ENCODE measurements around the gene MAN1C1. TPM values are rescaled to one million over a fixed set of nuclear protein-coding genes. Genes with fewer than 3 reads are reported as not detected.

The MAN1C1 gene
- total and polyA plus RNA-seq, 10 of the 15 experiments (the other 5 are each of a cell fraction or from before 2014, with no cell fraction given), result 0.12 to 0.56 (median 0.22) TPM; not detected in 3

DNA sequence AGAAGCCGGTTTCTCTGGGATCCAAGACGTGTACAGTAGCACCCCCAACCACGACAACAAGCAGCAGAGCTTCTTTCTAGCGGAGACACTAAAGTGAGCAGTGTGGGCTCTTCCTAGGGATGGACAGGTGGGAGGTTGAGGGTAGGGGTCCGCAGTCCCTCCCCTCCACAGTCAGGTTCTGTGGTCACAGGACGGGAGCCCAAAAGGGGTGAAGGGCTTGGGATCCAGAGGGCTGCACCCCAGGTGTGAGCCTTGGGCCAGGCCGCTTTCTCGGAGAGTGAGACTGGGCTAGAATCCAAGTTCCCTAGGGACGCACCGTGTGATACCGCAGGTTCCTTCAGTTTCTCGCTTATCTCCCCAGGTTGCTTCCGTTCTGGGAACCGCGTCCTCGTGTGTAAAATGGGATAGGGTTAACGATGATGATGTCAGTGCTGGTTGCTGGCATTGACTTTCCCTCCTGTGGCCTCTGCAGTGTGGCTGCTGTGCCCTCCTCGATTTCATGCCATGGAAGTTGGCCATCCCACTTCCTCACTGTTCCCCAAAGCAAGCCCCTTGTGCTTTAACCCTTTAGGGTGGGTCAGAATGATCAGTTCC is 166.1 kb downstream of the MAN1C1 start:
- intact Hi-C loops (cut with micrococcal nuclease; ENCODE audit: unreplicated experiment), result no loop called here
- FAIRE-seq (no peak), DNase-seq (ENCODE audit: low read depth, low spot score) (no peak), ATAC-seq (no peak)
- H3K9me3 ChIP-seq (replicated peaks; ENCODE audit: control insufficient read depth, insufficient read depth, low read length), result no peaks in the 10 kb centered on the region
- in situ Hi-C loops (cut with MboI), result no loop called here
- H3K36me3 ChIP-seq (ENCODE audit: control insufficient read depth in 2 of 2, insufficient read depth in 2 of 2, low read length in 1 of 2), result no peaks in the 10 kb centered on the region
- H3K4me1 ChIP-seq (ENCODE audit: control insufficient read depth, insufficient read depth, low read length), result peaks cover 5% of the 10 kb centered on the region
- WGBS (ENCODE audit: insufficient coverage, insufficient replicate concordance, low lambda C conversion rate, missing lambda C conversion rate), result 33% methylated on average over 18 of the region's 18 CpGs
- ChIA-PET RAD21 (ENCODE audit: unreplicated experiment) (no interaction called here), POLR2A (no interaction called here), CTCF (no interaction called here), SMC1A (ENCODE audit: uncharacterized antibody, unreplicated experiment) (no interaction called here)
- no peak overlapping the region for H3K4me3 ChIP-seq
- H4K20me1 ChIP-seq (ENCODE audit: control insufficient read depth, insufficient read depth), result no peaks in the 10 kb centered on the region
- no peak overlapping the region for H3K4me2 ChIP-seq (ENCODE audit: control insufficient read depth, insufficient read depth)
- BruUV-seq (replicated peaks), result no TSS peak
- no peak overlapping the region for H2AFZ ChIP-seq (ENCODE audit: control insufficient read depth, low read depth, low read length)
- no peak overlapping the region for H3K9ac ChIP-seq (ENCODE audit: control insufficient read depth, insufficient read depth, low read length)
- TF ChIP-seq, protein P1, sequence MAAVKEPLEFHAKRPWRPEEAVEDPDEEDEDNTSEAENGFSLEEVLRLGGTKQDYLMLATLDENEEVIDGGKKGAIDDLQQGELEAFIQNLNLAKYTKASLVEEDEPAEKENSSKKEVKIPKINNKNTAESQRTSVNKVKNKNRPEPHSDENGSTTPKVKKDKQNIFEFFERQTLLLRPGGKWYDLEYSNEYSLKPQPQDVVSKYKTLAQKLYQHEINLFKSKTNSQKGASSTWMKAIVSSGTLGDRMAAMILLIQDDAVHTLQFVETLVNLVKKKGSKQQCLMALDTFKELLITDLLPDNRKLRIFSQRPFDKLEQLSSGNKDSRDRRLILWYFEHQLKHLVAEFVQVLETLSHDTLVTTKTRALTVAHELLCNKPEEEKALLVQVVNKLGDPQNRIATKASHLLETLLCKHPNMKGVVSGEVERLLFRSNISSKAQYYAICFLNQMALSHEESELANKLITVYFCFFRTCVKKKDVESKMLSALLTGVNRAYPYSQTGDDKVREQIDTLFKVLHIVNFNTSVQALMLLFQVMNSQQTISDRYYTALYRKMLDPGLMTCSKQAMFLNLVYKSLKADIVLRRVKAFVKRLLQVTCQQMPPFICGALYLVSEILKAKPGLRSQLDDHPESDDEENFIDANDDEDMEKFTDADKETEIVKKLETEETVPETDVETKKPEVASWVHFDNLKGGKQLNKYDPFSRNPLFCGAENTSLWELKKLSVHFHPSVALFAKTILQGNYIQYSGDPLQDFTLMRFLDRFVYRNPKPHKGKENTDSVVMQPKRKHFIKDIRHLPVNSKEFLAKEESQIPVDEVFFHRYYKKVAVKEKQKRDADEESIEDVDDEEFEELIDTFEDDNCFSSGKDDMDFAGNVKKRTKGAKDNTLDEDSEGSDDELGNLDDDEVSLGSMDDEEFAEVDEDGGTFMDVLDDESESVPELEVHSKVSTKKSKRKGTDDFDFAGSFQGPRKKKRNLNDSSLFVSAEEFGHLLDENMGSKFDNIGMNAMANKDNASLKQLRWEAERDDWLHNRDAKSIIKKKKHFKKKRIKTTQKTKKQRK (IDR thresholded peaks at IDR 0.05; ENCODE audit: low read depth, low read length), result no peak
- TF ChIP-seq ETV6 (conservative IDR thresholded peaks at IDR 0.05 in 1 of 2, IDR thresholded peaks at IDR 0.05 in 1 of 2; ENCODE audit: borderline replicate concordance in 1 of 2, low read depth in 1 of 2) (no peak), IKZF1 (conservative IDR thresholded peaks at IDR 0.05) (no peak), YBX1 (IDR thresholded peaks at IDR 0.05) (no peak), SIN3A (IDR thresholded peaks at IDR 0.05; ENCODE audit: low read depth, low read length) (no peak), EZH2 (IDR thresholded peaks at IDR 0.05; ENCODE audit: borderline replicate concordance, control insufficient read depth, low read depth, low read length) (no peak), CEBPB (IDR thresholded peaks at IDR 0.05; ENCODE audit: borderline replicate concordance in 1 of 2, low read depth in 2 of 2, low read length in 2 of 2) (no peak), ZNF24 (IDR thresholded peaks at IDR 0.05) (no peak), NFYA (IDR thresholded peaks at IDR 0.05; ENCODE audit: borderline replicate concordance, low read depth, low read length) (no peak), ASH2L (IDR thresholded peaks at IDR 0.05; ENCODE audit: borderline replicate concordance, low read depth) (no peak), DPF2 (IDR thresholded peaks at IDR 0.05) (no peak), SUPT20H (IDR thresholded peaks at IDR 0.05; ENCODE audit: borderline replicate concordance, control insufficient read depth, low read depth, low read length) (no peak), SMAD1 (IDR thresholded peaks at IDR 0.05; ENCODE audit: low read depth, partially characterized antibody) (no peak), HDAC6 (IDR thresholded peaks at IDR 0.05; ENCODE audit: unreplicated experiment) (no peak), NR2C2 (IDR thresholded peaks at IDR 0.05; ENCODE audit: borderline replicate concordance, control insufficient read depth, insufficient read length, low read depth) (no peak)
- TF ChIP-seq, protein P2, sequence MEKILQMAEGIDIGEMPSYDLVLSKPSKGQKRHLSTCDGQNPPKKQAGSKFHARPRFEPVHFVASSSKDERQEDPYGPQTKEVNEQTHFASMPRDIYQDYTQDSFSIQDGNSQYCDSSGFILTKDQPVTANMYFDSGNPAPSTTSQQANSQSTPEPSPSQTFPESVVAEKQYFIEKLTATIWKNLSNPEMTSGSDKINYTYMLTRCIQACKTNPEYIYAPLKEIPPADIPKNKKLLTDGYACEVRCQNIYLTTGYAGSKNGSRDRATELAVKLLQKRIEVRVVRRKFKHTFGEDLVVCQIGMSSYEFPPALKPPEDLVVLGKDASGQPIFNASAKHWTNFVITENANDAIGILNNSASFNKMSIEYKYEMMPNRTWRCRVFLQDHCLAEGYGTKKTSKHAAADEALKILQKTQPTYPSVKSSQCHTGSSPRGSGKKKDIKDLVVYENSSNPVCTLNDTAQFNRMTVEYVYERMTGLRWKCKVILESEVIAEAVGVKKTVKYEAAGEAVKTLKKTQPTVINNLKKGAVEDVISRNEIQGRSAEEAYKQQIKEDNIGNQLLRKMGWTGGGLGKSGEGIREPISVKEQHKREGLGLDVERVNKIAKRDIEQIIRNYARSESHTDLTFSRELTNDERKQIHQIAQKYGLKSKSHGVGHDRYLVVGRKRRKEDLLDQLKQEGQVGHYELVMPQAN (conservative IDR thresholded peaks at IDR 0.05), result no peak
- H3K27me3 ChIP-seq (replicated peaks in 1 of 2; ENCODE audit: control insufficient read depth in 2 of 2, insufficient read depth in 2 of 2, low read length in 1 of 2), result peaks cover 0 to 5% of the 10 kb centered on the region in 2 experiments
- no peaks in the 10 kb centered on the region for H3K79me2 ChIP-seq (ENCODE audit: control insufficient read depth, insufficient read depth, low read length)
- H3K27ac ChIP-seq (ENCODE audit: control insufficient read depth, insufficient read depth), result no peak overlapping the region

Data from GM12878 (cell line).